SIG-M5 treated with dmso at 0.1 percent for 504 hours (cell line): Measurements from ENCODE around the gene ADD3.
"Not testable (repeated sequence)": the region's sequence is repeated elsewhere in the genome, so short reads cannot be mapped to it uniquely, and the experiment has no call there.

ENCODE experiments used
- DNase-seq: peaks from one replicate; lab custom pipeline; 2025; ENCODE audit not compliant: unreplicated experiment; lab: John Stamatoyannopoulos, UW

ADD3 gene

GRCh38 chr10:110101464-110102144 lies 93.8 kb downstream of the ADD3 start:
- no peak for DNase-seq

GRCh38 chr10:110103921-110104461 lies 96.2 kb downstream of the ADD3 start:
- DNase-seq = no peak

GRCh38 chr10:110105873-110106272 lies 98.1 kb downstream of the ADD3 start:
- DNase-seq = no peak

- DNase-seq = no peak
Observed at GRCh38 chr10:110107430-110107829, 99.6 kb downstream of the ADD3 start.

- no peak for DNase-seq
Observed at GRCh38 chr10:110107887-110108286, 100.1 kb downstream of the ADD3 start.

GRCh38 chr10:110109511-110109910 lies 101.7 kb downstream of the ADD3 start:
- no peak for DNase-seq

GRCh38 chr10:110110338-110110737 lies 102.6 kb downstream of the ADD3 start:
- no peak for DNase-seq

GRCh38 chr10:110113670-110114337 lies 106.0 kb downstream of the ADD3 start:
- no peak for DNase-seq

- not testable (repeated sequence) for DNase-seq
Observed at GRCh38 chr10:110114668-110115067, 106.9 kb downstream of the ADD3 start.

GRCh38 chr10:110115784-110116520 lies 108.2 kb downstream of the ADD3 start:
- DNase-seq = no peak

- no peak for DNase-seq
Observed at GRCh38 chr10:110118891-110119621, 111.3 kb downstream of the ADD3 start.

GRCh38 chr10:110123594-110123993 lies 115.8 kb downstream of the ADD3 start:
- no peak for DNase-seq

- no peak for DNase-seq
Observed at GRCh38 chr10:110129490-110129889, 121.7 kb downstream of the ADD3 start.

GRCh38 chr10:110134917-110135316 lies 127.1 kb downstream of the ADD3 start:
- DNase-seq = no peak

- DNase-seq = not testable (repeated sequence)
Observed at GRCh38 chr10:110135836-110136235, 128.1 kb downstream of the ADD3 start.

GRCh38 chr10:110137142-110137545 lies 129.4 kb downstream of the ADD3 start:
- peak; percentile 95 for DNase-seq

- peak; percentile 82 for DNase-seq
Observed at GRCh38 chr10:110138197-110138812, 130.5 kb downstream of the ADD3 start.

- DNase-seq = peak; percentile 93
Observed at GRCh38 chr10:110141185-110141584, 133.4 kb downstream of the ADD3 start.

GRCh38 chr10:110141871-110142635 lies 134.3 kb downstream of the ADD3 start:
- DNase-seq = peak; percentile 49

GRCh38 chr10:110142965-110143364 lies 135.2 kb downstream of the ADD3 start:
- no peak for DNase-seq
